ENCODE results near the gene SPATS2L. TPM values are rescaled to one million over a fixed set of nuclear protein-coding genes. Genes with fewer than 3 reads are reported as not detected.

The SPATS2L gene
- polyA plus RNA-seq, 2 of the 4 experiments (the other 2 are of a cell fraction), result 85.2 to 202 TPM

DNA sequence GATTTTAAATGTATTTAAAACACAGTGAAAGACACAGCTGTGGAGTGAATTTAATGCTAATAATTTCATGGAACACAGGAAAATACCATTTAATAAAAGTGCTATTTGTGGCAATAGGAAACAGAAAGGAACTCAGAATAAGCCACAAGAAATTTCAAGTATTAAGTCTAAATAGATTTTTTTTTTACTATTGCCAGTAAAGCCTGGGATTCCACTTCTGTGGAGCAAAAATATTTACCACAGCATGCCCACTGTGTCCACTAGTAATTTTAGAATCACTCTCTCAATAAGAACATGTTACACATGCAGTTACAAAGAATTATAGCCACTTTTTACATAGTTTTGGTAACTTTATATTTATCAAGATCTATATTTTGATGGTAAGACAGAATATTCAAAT lies 186.2 kb downstream of the SPATS2L start:
- ATAC-seq, result no peak
- Histone ChIP-seq H3K4me2 (no peak overlapping the region), H3K4me1 (no peaks in the 10 kb centered on the region), H3K9me3 (0 out of 3 replicates have a peak, but pooled peaks cover 3% of the 10 kb centered on the region), H3K27ac (no peak overlapping the region), H3K4me3 (no peak overlapping the region)
- ChIA-PET CTCF (interaction anchor here (0.6 to 2.1 kb wide), 5 partner anchors 9 to 552 kb away, joined by 3 to 9 read pairs (median 3); no protein-coding TSS in a partner anchor), POLR2A (no interaction called here)
- no peak for FAIRE-seq
- DNase-seq (ENCODE audit: low read depth in 1 of 2, low spot score in 1 of 2), result no peak
- TF ChIP-seq HOXA7 (CRISPR knock-in tag; IDR thresholded peaks at IDR 0.05), result no peak
- TF ChIP-seq, protein P1, sequence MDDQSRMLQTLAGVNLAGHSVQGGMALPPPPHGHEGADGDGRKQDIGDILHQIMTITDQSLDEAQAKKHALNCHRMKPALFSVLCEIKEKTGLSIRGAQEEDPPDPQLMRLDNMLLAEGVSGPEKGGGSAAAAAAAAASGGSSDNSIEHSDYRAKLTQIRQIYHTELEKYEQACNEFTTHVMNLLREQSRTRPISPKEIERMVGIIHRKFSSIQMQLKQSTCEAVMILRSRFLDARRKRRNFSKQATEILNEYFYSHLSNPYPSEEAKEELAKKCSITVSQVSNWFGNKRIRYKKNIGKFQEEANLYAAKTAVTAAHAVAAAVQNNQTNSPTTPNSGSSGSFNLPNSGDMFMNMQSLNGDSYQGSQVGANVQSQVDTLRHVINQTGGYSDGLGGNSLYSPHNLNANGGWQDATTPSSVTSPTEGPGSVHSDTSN (IDR thresholded peaks at IDR 0.05), result no peak
- TF ChIP-seq NPAS2 (CRISPR knock-in tag; IDR thresholded peaks at IDR 0.05; ENCODE audit: borderline replicate concordance), result no peak
- no peak for TF ChIP-seq RFX5 (IDR thresholded peaks at IDR 0.05)
- no peak for TF ChIP-seq NR3C1 (IDR thresholded peaks at IDR 0.05)
- TF ChIP-seq POLR2AphosphoS2 (conservative IDR thresholded peaks at IDR 0.05; ENCODE audit: low read length), result no peak
- no peak for TF ChIP-seq TP53 (CRISPR knock-in tag; IDR thresholded peaks at IDR 0.05)
- TF ChIP-seq, protein P2, sequence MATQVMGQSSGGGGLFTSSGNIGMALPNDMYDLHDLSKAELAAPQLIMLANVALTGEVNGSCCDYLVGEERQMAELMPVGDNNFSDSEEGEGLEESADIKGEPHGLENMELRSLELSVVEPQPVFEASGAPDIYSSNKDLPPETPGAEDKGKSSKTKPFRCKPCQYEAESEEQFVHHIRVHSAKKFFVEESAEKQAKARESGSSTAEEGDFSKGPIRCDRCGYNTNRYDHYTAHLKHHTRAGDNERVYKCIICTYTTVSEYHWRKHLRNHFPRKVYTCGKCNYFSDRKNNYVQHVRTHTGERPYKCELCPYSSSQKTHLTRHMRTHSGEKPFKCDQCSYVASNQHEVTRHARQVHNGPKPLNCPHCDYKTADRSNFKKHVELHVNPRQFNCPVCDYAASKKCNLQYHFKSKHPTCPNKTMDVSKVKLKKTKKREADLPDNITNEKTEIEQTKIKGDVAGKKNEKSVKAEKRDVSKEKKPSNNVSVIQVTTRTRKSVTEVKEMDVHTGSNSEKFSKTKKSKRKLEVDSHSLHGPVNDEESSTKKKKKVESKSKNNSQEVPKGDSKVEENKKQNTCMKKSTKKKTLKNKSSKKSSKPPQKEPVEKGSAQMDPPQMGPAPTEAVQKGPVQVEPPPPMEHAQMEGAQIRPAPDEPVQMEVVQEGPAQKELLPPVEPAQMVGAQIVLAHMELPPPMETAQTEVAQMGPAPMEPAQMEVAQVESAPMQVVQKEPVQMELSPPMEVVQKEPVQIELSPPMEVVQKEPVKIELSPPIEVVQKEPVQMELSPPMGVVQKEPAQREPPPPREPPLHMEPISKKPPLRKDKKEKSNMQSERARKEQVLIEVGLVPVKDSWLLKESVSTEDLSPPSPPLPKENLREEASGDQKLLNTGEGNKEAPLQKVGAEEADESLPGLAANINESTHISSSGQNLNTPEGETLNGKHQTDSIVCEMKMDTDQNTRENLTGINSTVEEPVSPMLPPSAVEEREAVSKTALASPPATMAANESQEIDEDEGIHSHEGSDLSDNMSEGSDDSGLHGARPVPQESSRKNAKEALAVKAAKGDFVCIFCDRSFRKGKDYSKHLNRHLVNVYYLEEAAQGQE (IDR thresholded peaks at IDR 0.05), result no peak
- no peak for TF ChIP-seq RNF2 (IDR thresholded peaks at IDR 0.05; ENCODE audit: borderline replicate concordance, low read depth)
- TF ChIP-seq, protein P3, sequence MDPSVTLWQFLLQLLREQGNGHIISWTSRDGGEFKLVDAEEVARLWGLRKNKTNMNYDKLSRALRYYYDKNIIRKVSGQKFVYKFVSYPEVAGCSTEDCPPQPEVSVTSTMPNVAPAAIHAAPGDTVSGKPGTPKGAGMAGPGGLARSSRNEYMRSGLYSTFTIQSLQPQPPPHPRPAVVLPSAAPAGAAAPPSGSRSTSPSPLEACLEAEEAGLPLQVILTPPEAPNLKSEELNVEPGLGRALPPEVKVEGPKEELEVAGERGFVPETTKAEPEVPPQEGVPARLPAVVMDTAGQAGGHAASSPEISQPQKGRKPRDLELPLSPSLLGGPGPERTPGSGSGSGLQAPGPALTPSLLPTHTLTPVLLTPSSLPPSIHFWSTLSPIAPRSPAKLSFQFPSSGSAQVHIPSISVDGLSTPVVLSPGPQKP (IDR thresholded peaks at IDR 0.05; ENCODE audit: low read depth, low read length), result no peak
- no peak for TF ChIP-seq CBX8 (IDR thresholded peaks at IDR 0.05)
- TF ChIP-seq RARB (CRISPR knock-in tag; IDR thresholded peaks at IDR 0.05), result no peak
- no peak for TF ChIP-seq KDM1A (IDR thresholded peaks at IDR 0.05; ENCODE audit: low read depth)
- TF ChIP-seq, protein P4, sequence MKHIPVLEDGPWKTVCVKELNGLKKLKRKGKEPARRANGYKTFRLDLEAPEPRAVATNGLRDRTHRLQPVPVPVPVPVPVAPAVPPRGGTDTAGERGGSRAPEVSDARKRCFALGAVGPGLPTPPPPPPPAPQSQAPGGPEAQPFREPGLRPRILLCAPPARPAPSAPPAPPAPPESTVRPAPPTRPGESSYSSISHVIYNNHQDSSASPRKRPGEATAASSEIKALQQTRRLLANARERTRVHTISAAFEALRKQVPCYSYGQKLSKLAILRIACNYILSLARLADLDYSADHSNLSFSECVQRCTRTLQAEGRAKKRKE (CRISPR knock-in tag; IDR thresholded peaks at IDR 0.05; ENCODE audit: low read depth), result no peak
- TF ChIP-seq, protein P5, sequence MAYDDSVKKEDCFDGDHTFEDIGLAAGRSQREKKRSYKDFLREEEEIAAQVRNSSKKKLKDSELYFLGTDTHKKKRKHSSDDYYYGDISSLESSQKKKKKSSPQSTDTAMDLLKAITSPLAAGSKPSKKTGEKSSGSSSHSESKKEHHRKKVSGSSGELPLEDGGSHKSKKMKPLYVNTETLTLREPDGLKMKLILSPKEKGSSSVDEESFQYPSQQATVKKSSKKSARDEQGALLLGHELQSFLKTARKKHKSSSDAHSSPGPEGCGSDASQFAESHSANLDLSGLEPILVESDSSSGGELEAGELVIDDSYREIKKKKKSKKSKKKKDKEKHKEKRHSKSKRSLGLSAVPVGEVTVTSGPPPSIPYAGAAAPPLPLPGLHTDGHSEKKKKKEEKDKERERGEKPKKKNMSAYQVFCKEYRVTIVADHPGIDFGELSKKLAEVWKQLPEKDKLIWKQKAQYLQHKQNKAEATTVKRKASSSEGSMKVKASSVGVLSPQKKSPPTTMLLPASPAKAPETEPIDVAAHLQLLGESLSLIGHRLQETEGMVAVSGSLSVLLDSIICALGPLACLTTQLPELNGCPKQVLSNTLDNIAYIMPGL (CRISPR knock-in tag; IDR thresholded peaks at IDR 0.05; ENCODE audit: borderline replicate concordance), result no peak
- TF ChIP-seq MAZ (IDR thresholded peaks at IDR 0.05; ENCODE audit: borderline replicate concordance, low read depth, low read length), result no peak
- no peak for TF ChIP-seq ZSCAN20 (CRISPR knock-in tag; IDR thresholded peaks at IDR 0.05)
- no peak for TF ChIP-seq ZC3H11A (IDR thresholded peaks at IDR 0.05)
- no peak for TF ChIP-seq ZNF302 (CRISPR knock-in tag; IDR thresholded peaks at IDR 0.05)
- TF ChIP-seq, protein P6, sequence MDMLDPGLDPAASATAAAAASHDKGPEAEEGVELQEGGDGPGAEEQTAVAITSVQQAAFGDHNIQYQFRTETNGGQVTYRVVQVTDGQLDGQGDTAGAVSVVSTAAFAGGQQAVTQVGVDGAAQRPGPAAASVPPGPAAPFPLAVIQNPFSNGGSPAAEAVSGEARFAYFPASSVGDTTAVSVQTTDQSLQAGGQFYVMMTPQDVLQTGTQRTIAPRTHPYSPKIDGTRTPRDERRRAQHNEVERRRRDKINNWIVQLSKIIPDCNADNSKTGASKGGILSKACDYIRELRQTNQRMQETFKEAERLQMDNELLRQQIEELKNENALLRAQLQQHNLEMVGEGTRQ (IDR thresholded peaks at IDR 0.05), result no peak

Data from A549 (cell line).